Kidney epithelial cell (primary cell): ENCODE results near the gene SV2C. TPM values are rescaled to one million over a fixed set of nuclear protein-coding genes. Genes with fewer than 3 reads are reported as not detected.

ENCODE experiments used
- DNase-seq: peaks from one replicate; pipeline ENCODE4 v3.0.0-alpha.2; 2010; ENCODE audit warnings: low read depth
- H3K27me3 ChIP-seq: 2 replicates; pipeline ENCODE4 v1.6.0; 2011; ENCODE audit warnings: low read length; ENCODE audit not compliant: control insufficient read depth, insufficient read depth
- H3K36me3 ChIP-seq: 2 replicates; pipeline ENCODE4 v1.5.1; 2011; ENCODE audit warnings: low read length; ENCODE audit not compliant: control insufficient read depth, insufficient read depth
- H3K4me3 ChIP-seq: 2 replicates; pipeline ENCODE4 v1.5.1; 2011; ENCODE audit warnings: low read depth, mild to moderate bottlenecking, control low read depth, low read length
- total RNA-seq: library from RNA; depleted of rRNA; stranded (reverse); fragments of >200 nt; gene quantifications from 2 replicates; pipeline ENCODE4 v1.2.3, GENCODE V29; 2015
- TF ChIP-seq, protein P1 (sequence below): IDR thresholded peaks from 2 replicates; pipeline ENCODE4 v1.5.1; 2011; ENCODE audit warnings: mild to moderate bottlenecking, moderate library complexity, low read length, control low read depth, inconsistent platforms; ENCODE audit not compliant: insufficient read depth, poor library complexity, severe bottlenecking

Gene SV2C
- total RNA-seq, 1 donor from 2014 or later = 0.04 TPM

DNA sequence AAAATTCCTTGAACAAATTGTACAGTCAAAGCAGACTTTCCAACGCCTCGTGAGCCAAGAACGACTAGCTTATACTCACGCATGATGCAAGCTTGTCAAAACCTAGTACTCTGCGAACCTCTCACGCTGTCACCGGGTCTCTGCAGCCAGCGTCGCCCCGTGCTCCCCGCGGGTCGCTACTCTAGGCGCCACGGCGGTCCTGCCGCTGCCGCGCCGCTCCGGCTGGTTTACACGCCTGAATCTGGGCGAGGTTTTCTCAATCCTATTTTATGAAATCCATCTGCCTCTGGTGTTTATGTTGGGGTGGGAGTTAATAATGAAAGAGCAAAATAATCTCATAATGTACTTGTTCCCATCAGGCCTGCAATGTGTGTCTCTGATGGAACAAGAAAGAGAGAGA, 90.9 kb downstream of the SV2C start:
- Histone ChIP-seq H3K27me3 (no peaks in the 10 kb centered on the region), H3K36me3 (no peaks in the 10 kb centered on the region), H3K4me3 (no peak overlapping the region)
- no peak for DNase-seq
- TF ChIP-seq, protein P1, sequence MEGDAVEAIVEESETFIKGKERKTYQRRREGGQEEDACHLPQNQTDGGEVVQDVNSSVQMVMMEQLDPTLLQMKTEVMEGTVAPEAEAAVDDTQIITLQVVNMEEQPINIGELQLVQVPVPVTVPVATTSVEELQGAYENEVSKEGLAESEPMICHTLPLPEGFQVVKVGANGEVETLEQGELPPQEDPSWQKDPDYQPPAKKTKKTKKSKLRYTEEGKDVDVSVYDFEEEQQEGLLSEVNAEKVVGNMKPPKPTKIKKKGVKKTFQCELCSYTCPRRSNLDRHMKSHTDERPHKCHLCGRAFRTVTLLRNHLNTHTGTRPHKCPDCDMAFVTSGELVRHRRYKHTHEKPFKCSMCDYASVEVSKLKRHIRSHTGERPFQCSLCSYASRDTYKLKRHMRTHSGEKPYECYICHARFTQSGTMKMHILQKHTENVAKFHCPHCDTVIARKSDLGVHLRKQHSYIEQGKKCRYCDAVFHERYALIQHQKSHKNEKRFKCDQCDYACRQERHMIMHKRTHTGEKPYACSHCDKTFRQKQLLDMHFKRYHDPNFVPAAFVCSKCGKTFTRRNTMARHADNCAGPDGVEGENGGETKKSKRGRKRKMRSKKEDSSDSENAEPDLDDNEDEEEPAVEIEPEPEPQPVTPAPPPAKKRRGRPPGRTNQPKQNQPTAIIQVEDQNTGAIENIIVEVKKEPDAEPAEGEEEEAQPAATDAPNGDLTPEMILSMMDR = no peak

DNA sequence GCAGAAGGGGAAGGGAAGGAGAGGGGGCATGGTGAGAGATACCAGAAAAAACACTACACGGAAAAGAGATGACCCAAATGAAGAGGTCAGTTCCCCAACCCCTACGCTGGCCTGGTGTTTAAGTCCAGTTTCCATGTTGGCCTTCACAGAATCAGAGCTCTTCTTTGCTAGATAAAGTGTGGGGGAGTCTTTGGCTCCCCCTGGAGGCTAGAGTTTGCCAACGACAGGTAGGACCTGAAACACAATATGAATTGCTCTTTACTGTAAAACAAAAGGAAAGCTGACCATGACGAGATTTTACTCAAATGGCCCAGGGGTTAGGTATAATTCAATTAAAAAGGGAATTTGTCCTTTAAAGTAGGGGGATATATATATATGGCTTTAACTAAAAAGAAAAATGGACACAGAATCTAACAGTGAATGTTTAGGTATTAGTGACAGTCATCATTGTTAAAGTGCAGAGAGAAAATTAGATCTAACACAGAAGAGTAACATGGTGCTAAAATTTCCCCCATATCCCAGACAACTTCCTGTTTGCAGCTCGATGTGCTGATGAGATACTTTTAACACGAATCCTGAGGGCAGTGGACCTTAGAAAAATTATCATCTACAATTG, 92.0 kb downstream of the SV2C start:
- no peak overlapping the region for H3K4me3 ChIP-seq
- no peaks in the 10 kb centered on the region for H3K27me3 ChIP-seq
- DNase-seq = peak; percentile 1
- TF ChIP-seq, protein P1 = peak; percentile 83
- H3K36me3 ChIP-seq = no peaks in the 10 kb centered on the region

DNA sequence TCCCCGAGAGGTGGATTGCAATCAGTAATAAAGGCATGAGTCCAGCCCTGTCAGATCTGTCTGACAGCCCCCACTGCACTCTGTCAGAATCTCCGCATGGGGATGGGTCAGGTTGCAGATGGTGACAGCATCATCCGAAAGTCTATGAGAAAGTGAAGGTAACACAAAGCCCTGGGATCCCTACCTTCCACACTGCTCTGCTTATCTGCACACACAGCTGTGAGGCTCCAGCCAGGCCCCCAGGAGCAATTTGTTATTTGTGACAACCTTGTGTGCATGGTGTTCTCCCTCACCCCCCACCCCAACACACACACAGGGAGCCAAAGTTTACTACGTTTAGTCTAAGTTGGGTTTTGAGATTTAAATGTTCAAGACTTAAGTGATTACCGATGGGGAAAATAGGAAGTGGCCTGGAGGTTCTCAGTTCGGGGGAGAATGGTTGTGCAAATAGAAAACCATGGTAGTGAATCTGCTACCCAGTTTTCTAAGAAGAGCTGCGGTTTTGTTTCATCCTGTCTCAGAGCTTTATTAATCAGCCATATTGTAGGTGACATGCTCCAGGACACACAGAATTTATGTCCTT, 92.7 kb downstream of the SV2C start:
- Histone ChIP-seq H3K27me3 (no peaks in the 10 kb centered on the region), H3K36me3 (no peaks in the 10 kb centered on the region), H3K4me3 (no peak overlapping the region)
- TF ChIP-seq, protein P1 = no peak
- no peak for DNase-seq

DNA sequence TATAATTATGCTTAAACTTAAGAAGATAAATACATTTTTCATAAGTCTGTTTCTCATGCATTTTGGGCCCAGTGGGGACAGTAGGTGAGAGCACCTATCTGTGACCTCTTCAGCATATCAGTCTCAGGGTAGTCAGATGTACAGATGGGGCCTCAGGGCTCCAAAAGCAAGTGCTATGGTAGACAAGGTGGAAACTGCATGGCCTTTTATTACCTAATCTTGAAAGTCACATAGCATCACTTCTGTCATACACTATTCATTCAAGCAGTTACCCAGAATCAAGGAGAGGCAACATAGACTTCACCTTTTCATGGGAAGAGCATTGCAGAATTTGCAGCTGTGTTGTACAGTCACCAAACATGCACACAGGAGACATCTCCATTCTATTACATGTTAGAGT, 94.8 kb downstream of the SV2C start:
- Histone ChIP-seq H3K36me3 (no peaks in the 10 kb centered on the region), H3K27me3 (no peaks in the 10 kb centered on the region), H3K4me3 (no peak overlapping the region)
- TF ChIP-seq, protein P1 = no peak
- no peak for DNase-seq

DNA sequence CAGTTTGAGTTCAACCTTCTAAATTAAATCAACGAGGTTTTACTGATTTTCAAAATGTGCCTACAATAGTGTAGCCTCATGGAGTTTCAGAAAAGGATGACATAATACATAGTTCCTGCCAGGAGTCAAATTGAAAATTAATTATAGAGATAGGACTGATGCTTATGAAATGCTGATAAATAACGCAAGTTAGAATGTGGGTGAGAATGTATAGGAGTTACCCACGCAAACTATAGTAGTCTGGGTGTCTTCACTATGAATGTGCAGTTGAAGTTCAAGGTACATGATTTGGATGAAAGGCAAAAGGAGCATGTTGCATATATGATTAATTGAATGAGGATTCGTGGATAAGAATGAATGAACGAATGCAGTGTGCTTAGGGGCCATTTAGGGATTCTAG, 95.7 kb downstream of the SV2C start:
- H3K27me3 ChIP-seq = no peaks in the 10 kb centered on the region

More for the DNA sequence above, 95.7 kb downstream of the SV2C start:
- H3K36me3 ChIP-seq = no peaks in the 10 kb centered on the region
- TF ChIP-seq, protein P1 = no peak
- no peak for DNase-seq
- no peak overlapping the region for H3K4me3 ChIP-seq
